Hematopoietic multipotent progenitor cell treated with erythropoietin and hydrocortisone succinate and interleukin-3 and kit ligand, for 8 days (in vitro differentiated cells): ENCODE results near the gene FAM110A.
"Not testable (repeated sequence)": the region's sequence is repeated elsewhere in the genome, so short reads cannot be mapped to it uniquely, and the experiment has no call there.

Source experiments
- DNase-seq: peaks from one replicate; pipeline ENCODE4 v3.0.0-alpha.2; 2015

The FAM110A gene

GRCh38 chr20:877814-878213 lies 44.3 kb downstream of the FAM110A start:
- no peak for DNase-seq

GRCh38 chr20:878511-879307 lies 45.2 kb downstream of the FAM110A start:
- peak; percentile 14 for DNase-seq

GRCh38 chr20:879626-880025 lies 46.1 kb downstream of the FAM110A start:
- no peak for DNase-seq

GRCh38 chr20:881051-881782 lies 47.7 kb downstream of the FAM110A start:
- DNase-seq = no peak

GRCh38 chr20:881783-882144 lies 48.2 kb downstream of the FAM110A start:
- DNase-seq = no peak

- DNase-seq = peak; percentile 5
Observed at GRCh38 chr20:884983-885952, 51.8 kb downstream of the FAM110A start.

- no peak for DNase-seq
Observed at GRCh38 chr20:887137-887536, 53.6 kb downstream of the FAM110A start.

- DNase-seq = no peak
Observed at GRCh38 chr20:888057-888456, 54.5 kb downstream of the FAM110A start.

- DNase-seq = no peak
Observed at GRCh38 chr20:889106-889505, 55.6 kb downstream of the FAM110A start.

- DNase-seq = no peak
Observed at GRCh38 chr20:889932-890463, 56.5 kb downstream of the FAM110A start.

- DNase-seq = no peak
Observed at GRCh38 chr20:890666-891057, 57.1 kb downstream of the FAM110A start.

GRCh38 chr20:891058-891705 lies 57.7 kb downstream of the FAM110A start:
- DNase-seq = no peak

GRCh38 chr20:891706-892080 lies 58.2 kb downstream of the FAM110A start:
- no peak for DNase-seq

- DNase-seq = not testable (repeated sequence)
Observed at GRCh38 chr20:892371-892770, 58.9 kb downstream of the FAM110A start.
